H9 (cell line): ENCODE data around the gene CDKL5. TPM values are rescaled to one million over a fixed set of nuclear protein-coding genes. Genes with fewer than 3 reads are reported as not detected.

Experiments
- DNase-seq: peaks from one replicate; pipeline ENCODE4 v3.0.0-alpha.2; 2017
- H2AFZ ChIP-seq: one replicate; pipeline ENCODE4 v1.6.1; 2013; ENCODE audit warnings: mild to moderate bottlenecking, low read length, control low read depth, moderate library complexity
- H2AK5ac ChIP-seq: 2 replicates; pipeline ENCODE4 v1.6.1; 2013; ENCODE audit warnings: low read length, control low read depth, mixed read lengths; ENCODE audit not compliant: insufficient read length
- H2BK120ac ChIP-seq: one replicate; pipeline ENCODE4 v1.6.1; 2013; ENCODE audit warnings: low read depth, mild to moderate bottlenecking, low read length, control low read depth, inconsistent platforms; ENCODE audit not compliant: poor library complexity, severe bottlenecking
- H2BK12ac ChIP-seq: 2 replicates; pipeline ENCODE4 v1.6.1; 2013; ENCODE audit warnings: low read length, control low read depth, mixed read lengths, low read depth; ENCODE audit not compliant: insufficient read length
- H2BK15ac ChIP-seq: 2 replicates; pipeline ENCODE4 v1.6.1; 2013; ENCODE audit warnings: low read depth, low read length, control low read depth
- H2BK20ac ChIP-seq: one replicate; pipeline ENCODE4 v1.6.1; 2013; ENCODE audit warnings: low read depth, mild to moderate bottlenecking, low read length, control low read depth, inconsistent platforms; ENCODE audit not compliant: poor library complexity, severe bottlenecking
- H2BK5ac ChIP-seq: 2 replicates; pipeline ENCODE4 v1.6.1; 2013; ENCODE audit warnings: low read length, control low read depth, mixed read lengths; ENCODE audit not compliant: insufficient read length
- H3K14ac ChIP-seq: 2 replicates; pipeline ENCODE4 v1.6.1; 2013; ENCODE audit warnings: low read length, control low read depth; ENCODE audit not compliant: insufficient read depth
- H3K18ac ChIP-seq: 2 replicates; pipeline ENCODE4 v1.6.1; 2013; ENCODE audit warnings: low read depth, mild to moderate bottlenecking, mixed read lengths, low read length, control low read depth; ENCODE audit not compliant: insufficient read length
- H3K23ac ChIP-seq: 2 replicates; pipeline ENCODE4 v1.6.1; 2013; ENCODE audit warnings: low read length, control low read depth, mixed read lengths, low read depth; ENCODE audit not compliant: insufficient read length
- H3K23me2 ChIP-seq: 2 replicates; pipeline ENCODE4 v1.6.1; 2013; ENCODE audit warnings: low read depth, mild to moderate bottlenecking, mixed read lengths, low read length, control low read depth; ENCODE audit not compliant: insufficient read length, poor library complexity, severe bottlenecking
- H3K27ac ChIP-seq: 2 replicates; pipeline ENCODE4 v1.5.1; 2013; ENCODE audit warnings: low read length, control low read depth, mixed read lengths, low read depth; ENCODE audit not compliant: insufficient read length
- H3K27me3 ChIP-seq: 2 replicates; pipeline ENCODE4 v1.6.1; 2013; ENCODE audit warnings: low read length, control low read depth, inconsistent platforms; ENCODE audit not compliant: insufficient read depth
- H3K4ac ChIP-seq: 2 replicates; pipeline ENCODE4 v1.6.1; 2013; ENCODE audit warnings: low read depth, mild to moderate bottlenecking, control low read depth, inconsistent platforms, low read length, moderate library complexity
- H3K4me1 ChIP-seq: 2 replicates; pipeline ENCODE4 v1.6.1; 2013; ENCODE audit warnings: low read length, control low read depth, inconsistent platforms; ENCODE audit not compliant: insufficient read depth
- H3K4me2 ChIP-seq: 2 replicates; pipeline ENCODE4 v1.6.1; 2013; ENCODE audit warnings: low read length, control low read depth, mixed read lengths; ENCODE audit not compliant: insufficient read length, insufficient read depth
- H3K56ac ChIP-seq: 2 replicates; pipeline ENCODE4 v1.6.1; 2013; ENCODE audit warnings: low read depth, mild to moderate bottlenecking, mixed read lengths, low read length, control low read depth; ENCODE audit not compliant: insufficient read length
- H3K79me1 ChIP-seq: 2 replicates; pipeline ENCODE4 v1.6.1; 2013; ENCODE audit warnings: low read depth, mild to moderate bottlenecking, moderate library complexity, low read length, control low read depth, inconsistent platforms; ENCODE audit not compliant: insufficient read depth, poor library complexity, severe bottlenecking
- H3K79me2 ChIP-seq: 2 replicates; pipeline ENCODE4 v1.6.1; 2013; ENCODE audit warnings: low read length, control low read depth, inconsistent platforms; ENCODE audit not compliant: insufficient read depth
- H3K9ac ChIP-seq: 2 replicates; pipeline ENCODE4 v1.6.1; 2013; ENCODE audit warnings: low read length, control low read depth, mixed read lengths; ENCODE audit not compliant: insufficient read length; ENCODE audit errors: extremely low read depth
- H3K9me3 ChIP-seq: one replicate; pipeline ENCODE4 v1.6.1; 2013; ENCODE audit warnings: low read depth, low read length, inconsistent platforms; ENCODE audit not compliant: control insufficient read depth
- H3T11ph ChIP-seq: one replicate; pipeline ENCODE4 v1.6.1; 2013; ENCODE audit warnings: mild to moderate bottlenecking, low read length, control low read depth, inconsistent platforms
- H4K20me1 ChIP-seq: one replicate; pipeline ENCODE4 v1.6.1; 2013; ENCODE audit not compliant: control insufficient read depth, insufficient read length, insufficient read depth
- H4K5ac ChIP-seq: 2 replicates; pipeline ENCODE4 v1.6.1; 2013; ENCODE audit warnings: low read depth, mild to moderate bottlenecking, mixed read lengths, low read length, control low read depth; ENCODE audit not compliant: insufficient read length
- H4K8ac ChIP-seq: replicated peaks from 2 replicates; pipeline ENCODE4 v1.6.1; 2013; ENCODE audit warnings: low read length, control low read depth, mixed read lengths, low read depth; ENCODE audit not compliant: insufficient read length
- H4K91ac ChIP-seq: 2 replicates; pipeline ENCODE4 v1.6.1; 2013; ENCODE audit warnings: low read depth, mild to moderate bottlenecking, moderate library complexity, mixed read lengths, low read length, control low read depth; ENCODE audit not compliant: insufficient read length
- H3K27ac Mint-ChIP-seq, 3 experiments: 2 replicates in 2 of 3; 3 replicates in 1 of 3; pipeline ENCODE4 v1.8.0; 2020 to 2021; ENCODE audit warnings: mixed read lengths in 3 of 3, mild to moderate bottlenecking in 1 of 3, moderate library complexity in 1 of 3
- H3K27me3 Mint-ChIP-seq: 2 replicates; pipeline ENCODE4 v1.8.0; 2021; ENCODE audit warnings: low read depth, mild to moderate bottlenecking, moderate library complexity, mixed read lengths
- H3K36me3 Mint-ChIP-seq, 3 experiments: 2 replicates in 2 of 3; 3 replicates in 1 of 3; pipeline ENCODE4 v1.8.0; 2020 to 2021; ENCODE audit warnings: low read depth in 3 of 3, mixed read lengths in 3 of 3; ENCODE audit not compliant: insufficient read depth in 1 of 3
- H3K4me1 Mint-ChIP-seq, 2 experiments: 2 replicates each; pipeline ENCODE4 v1.8.0; 2020; ENCODE audit warnings: mixed read lengths in 2 of 2
- H3K4me3 Mint-ChIP-seq, 2 experiments: 2 replicates in 1 of 2; 3 replicates in 1 of 2; pipeline ENCODE4 v1.8.0; 2020 to 2021; ENCODE audit warnings: mild to moderate bottlenecking in 2 of 2, mixed read lengths in 2 of 2, moderate library complexity in 1 of 2
- H3K9me3 Mint-ChIP-seq, 2 experiments: 2 replicates in 1 of 2; 3 replicates in 1 of 2; pipeline ENCODE4 v1.8.0; 2020; ENCODE audit warnings: mild to moderate bottlenecking in 2 of 2, mixed read lengths in 2 of 2, moderate library complexity in 1 of 2
- CTCF ChIP-seq: fragments of 200-600 bp; sonication (generic); conservative IDR thresholded peaks from 3 replicates; pipeline ENCODE4 v1.8.0; 2021; ENCODE audit warnings: antibody characterized with exemption, mild to moderate bottlenecking
- WGBS: extraction: QIAGEN DNeasy Blood & Tissue Kit; methylation state at CpG from one replicate; pipeline ENCODE4 v1.1.7; 2013; ENCODE audit warnings: missing lambda C conversion rate, low lambda C conversion rate, mixed read lengths; ENCODE audit not compliant: insufficient read length; ENCODE audit errors: extremely low coverage; 5-methylcytosine and 5-hydroxymethylcytosine counted together
- total RNA-seq: library from RNA; stranded (reverse); gene quantifications from 2 replicates; pipeline ENCODE4 v1.2.1, GENCODE V29; 2021

Gene CDKL5
- total RNA-seq, 1 experiment from 2014 or later = 19.5 TPM

DNA sequence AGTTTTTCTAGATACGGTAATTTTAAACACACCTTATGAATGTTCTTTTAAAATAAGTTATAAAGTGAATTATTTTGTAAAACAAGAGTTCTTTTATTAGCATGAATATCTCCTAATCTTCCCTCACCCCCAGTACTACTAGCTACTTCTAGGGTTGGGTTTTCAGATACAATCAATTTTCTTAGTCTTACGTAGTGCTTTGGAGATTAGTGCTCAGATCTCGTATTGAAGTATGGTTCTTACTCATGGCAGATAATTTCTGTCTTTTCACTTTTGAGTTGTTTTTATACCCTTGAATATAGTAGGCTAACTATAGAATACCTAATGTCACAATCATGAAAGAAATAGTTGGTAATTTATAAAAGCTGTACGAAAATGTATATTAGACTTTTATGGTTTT, 43.2 kb downstream of the CDKL5 start:
- no peak for TF ChIP-seq CTCF

More for the DNA sequence above, 43.2 kb downstream of the CDKL5 start:
- H4K5ac ChIP-seq = no peak overlapping the region
- H3K14ac ChIP-seq = no peak overlapping the region
- no peak overlapping the region for H3K27ac ChIP-seq
- H4K8ac ChIP-seq = no peak overlapping the region
- H4K91ac ChIP-seq = no peak overlapping the region
- H2BK15ac ChIP-seq = no peak overlapping the region
- Mint-ChIP-seq H3K9me3 (peaks cover 49 to 57% of the 10 kb centered on the region in 2 experiments), H3K27me3 (no peaks in the 10 kb centered on the region), H3K4me3 (no peak overlapping the region), H3K36me3 (peaks cover 4 to 16% (median 5%) of the 10 kb centered on the region in 3 experiments; a peak in 6 of 7 replicates), H3K27ac (no peak overlapping the region), H3K4me1 (peaks cover 0 to 9% of the 10 kb centered on the region in 2 experiments; a peak in 2 of 4 replicates)
- no peak overlapping the region for H2BK12ac ChIP-seq
- WGBS = no CpG with 5 or more reads among the region's 4 CpGs
- no peak overlapping the region for H2BK5ac ChIP-seq
- H3K79me1 ChIP-seq = no peaks in the 10 kb centered on the region
- no peak overlapping the region for H3K23ac ChIP-seq
- no peak overlapping the region for H3K4me2 ChIP-seq
- H3K4me1 ChIP-seq = no peaks in the 10 kb centered on the region
- no peak overlapping the region for H2BK20ac ChIP-seq
- no peak overlapping the region for H3K18ac ChIP-seq
- no peaks in the 10 kb centered on the region for H3K27me3 ChIP-seq
- H3K4ac ChIP-seq = no peak overlapping the region
- no peak overlapping the region for H2BK120ac ChIP-seq
- no peaks in the 10 kb centered on the region; the same call in 1 of the 2 replicates for H3K79me2 ChIP-seq
- no peak overlapping the region for H2AFZ ChIP-seq
- no peak for DNase-seq
- H3K23me2 ChIP-seq = no peaks in the 10 kb centered on the region
- H3K56ac ChIP-seq = no peak overlapping the region
- H3T11ph ChIP-seq = no peak overlapping the region
- H4K20me1 ChIP-seq = no peaks in the 10 kb centered on the region
- H2AK5ac ChIP-seq = no peak overlapping the region
- H3K9me3 ChIP-seq = no peaks in the 10 kb centered on the region
- H3K9ac ChIP-seq = no peak overlapping the region
